Body of pancreas (tissue), 4 donors: ENCODE measurements around the gene INO80C. TPM values are rescaled to one million over a fixed set of nuclear protein-coding genes. Genes with fewer than 3 reads are reported as not detected.

Experiments used
- ATAC-seq: fragments of 150-250 bp; one replicate; pipeline ENCODE4 v1.9.1; 2016
- DNase-seq, 4 donors: peaks; one replicate each; pipeline ENCODE4 v3.0.0-alpha.2; 2019
- H3K27ac ChIP-seq, 4 donors: fragments of 200-600 bp; sonication (generic); 1 replicate in 3 of 4; 2 replicates in 1 of 4; pipeline versions ENCODE4 v1.5.1 to v1.6.1; 2016 to 2019; ENCODE audit warnings: mild to moderate bottlenecking in 1 of 4, mixed read lengths in 1 of 4, moderate library complexity in 1 of 4
- H3K27me3 ChIP-seq, 2 donors: fragments of 200-600 bp; sonication (generic); one replicate each; pipeline ENCODE4 v1.6.0; 2016; ENCODE audit warnings: mild to moderate bottlenecking in 1 of 2
- H3K36me3 ChIP-seq, 2 donors: fragments of 200-600 bp; sonication (generic); replicated peaks in 1 of 2; 2 replicates each; pipeline ENCODE4 v1.5.1; 2016; ENCODE audit warnings: low read depth in 2 of 2; ENCODE audit not compliant: insufficient read depth in 1 of 2
- H3K4me1 ChIP-seq: fragments of 200-600 bp; sonication (generic); one replicate; pipeline ENCODE4 v1.6.0; 2016
- H3K4me3 ChIP-seq, 2 donors: fragments of 200-600 bp; sonication (generic); 1 replicate in 1 of 2; 2 replicates in 1 of 2; pipeline ENCODE4 v1.5.1; 2016 to 2019
- H3K9me3 ChIP-seq, 3 donors: fragments of 200-600 bp; sonication (generic); 1 replicate in 2 of 3; 2 replicates in 1 of 3; pipeline ENCODE4 v1.5.1; 2016
- POLR2A ChIP-seq, 3 donors: fragments of 450-650 bp; IDR thresholded peaks; one replicate each; pipeline ENCODE4 v1.6.1; 2016; ENCODE audit warnings: antibody characterized with exemption in 3 of 3, mild to moderate bottlenecking in 2 of 3
- WGBS, 2 donors: methylation state at CpG; one replicate each; pipeline ENCODE4 v1.1.5; 2017; 5-methylcytosine and 5-hydroxymethylcytosine counted together
- intact Hi-C: fragments of 100-400 bp; cut with DNase I; formaldehyde crosslinking; loops from one replicate; pipeline ENCODE4 v1.15.1; 2023
- total RNA-seq, 2 donors: library from RNA; depleted of rRNA; stranded (reverse); fragments of >200 nt; gene quantifications; one replicate each; pipeline ENCODE4 v1.1.0, GENCODE V29; 2016
- TF ChIP-seq, protein P1 (sequence below), 7 experiments: fragments of 450-650 bp in 4 of 7; fragments of 200-600 bp in 3 of 7; sonication (generic) in 3 of 7; IDR thresholded peaks; one replicate each; pipeline ENCODE4 v1.5.1; 2016 to 2019; ENCODE audit warnings: antibody characterized with exemption in 7 of 7

INO80C gene, protein sequence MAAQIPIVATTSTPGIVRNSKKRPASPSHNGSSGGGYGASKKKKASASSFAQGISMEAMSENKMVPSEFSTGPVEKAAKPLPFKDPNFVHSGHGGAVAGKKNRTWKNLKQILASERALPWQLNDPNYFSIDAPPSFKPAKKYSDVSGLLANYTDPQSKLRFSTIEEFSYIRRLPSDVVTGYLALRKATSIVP
- total RNA-seq, result 10 to 100 TPM in 1 of 2 donors, 1 to 10 TPM in 1; 1.6 to 10.4 TPM

DNA sequence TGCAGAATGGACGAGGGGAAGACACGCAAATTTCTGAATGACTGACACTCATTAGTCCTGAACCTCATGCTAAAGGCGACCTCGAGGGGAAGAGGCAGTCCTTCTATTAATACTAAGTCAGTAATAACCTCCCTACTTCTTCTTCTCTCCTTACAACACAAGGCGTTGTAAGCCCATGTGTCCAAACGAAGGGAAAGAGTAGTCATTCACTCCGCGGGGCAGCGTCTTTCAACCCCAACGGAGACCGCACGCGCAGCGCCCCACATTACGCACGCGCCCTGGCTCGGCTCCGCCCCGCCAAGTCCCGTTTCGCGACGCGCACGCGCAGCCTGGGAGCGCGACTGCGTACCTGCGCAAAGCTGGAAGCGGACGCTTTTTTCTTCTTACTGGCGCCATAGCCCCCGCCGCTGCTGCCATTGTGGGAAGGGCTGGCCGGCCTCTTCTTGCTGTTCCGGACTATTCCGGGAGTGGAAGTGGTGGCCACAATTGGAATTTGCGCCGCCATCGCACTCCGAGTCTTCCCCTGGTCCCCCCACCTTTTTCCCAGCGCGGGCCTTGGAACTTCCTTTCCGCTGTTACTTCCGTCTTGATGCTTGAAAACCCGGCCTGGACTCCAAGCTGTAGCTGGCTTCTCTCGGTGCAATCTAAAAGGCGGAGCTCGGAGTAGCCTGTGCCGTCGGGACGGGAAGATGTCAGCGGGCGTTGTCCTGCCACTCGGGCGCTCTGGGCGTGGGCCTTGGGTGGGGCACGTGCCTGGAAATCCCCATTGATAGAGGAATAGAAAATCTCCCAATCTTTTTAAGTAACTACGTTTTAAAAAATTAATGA lies at the start of gene INO80C:
INO80C (minus strand) TSS at position 591 of the 828 bp plus-strand sequence; CDS start at position 505, 86 bp downstream.
- 0% methylated on average over 34 to 61 of the region's 61 CpGs for WGBS, 2 donors
- DNase-seq (peak; percentile 90 to 94 (median 91)), ATAC-seq (peak; percentile 97)
- peaks cover 21% of the 10 kb centered on the region for H3K4me1 ChIP-seq
- peak within 1 kb of the TSS; percentile 14 to 15 for H3K4me3 ChIP-seq
- no peaks in the 10 kb centered on the region for H3K27me3 ChIP-seq
- peak within 1 kb of the TSS; percentile 83 to 98 (median 92) for H3K27ac ChIP-seq
- intact Hi-C loops, result no loop called here
- no peaks in the 10 kb centered on the region for H3K9me3 ChIP-seq
- no peaks in the 10 kb centered on the region for H3K36me3 ChIP-seq
- TF ChIP-seq, protein P1, sequence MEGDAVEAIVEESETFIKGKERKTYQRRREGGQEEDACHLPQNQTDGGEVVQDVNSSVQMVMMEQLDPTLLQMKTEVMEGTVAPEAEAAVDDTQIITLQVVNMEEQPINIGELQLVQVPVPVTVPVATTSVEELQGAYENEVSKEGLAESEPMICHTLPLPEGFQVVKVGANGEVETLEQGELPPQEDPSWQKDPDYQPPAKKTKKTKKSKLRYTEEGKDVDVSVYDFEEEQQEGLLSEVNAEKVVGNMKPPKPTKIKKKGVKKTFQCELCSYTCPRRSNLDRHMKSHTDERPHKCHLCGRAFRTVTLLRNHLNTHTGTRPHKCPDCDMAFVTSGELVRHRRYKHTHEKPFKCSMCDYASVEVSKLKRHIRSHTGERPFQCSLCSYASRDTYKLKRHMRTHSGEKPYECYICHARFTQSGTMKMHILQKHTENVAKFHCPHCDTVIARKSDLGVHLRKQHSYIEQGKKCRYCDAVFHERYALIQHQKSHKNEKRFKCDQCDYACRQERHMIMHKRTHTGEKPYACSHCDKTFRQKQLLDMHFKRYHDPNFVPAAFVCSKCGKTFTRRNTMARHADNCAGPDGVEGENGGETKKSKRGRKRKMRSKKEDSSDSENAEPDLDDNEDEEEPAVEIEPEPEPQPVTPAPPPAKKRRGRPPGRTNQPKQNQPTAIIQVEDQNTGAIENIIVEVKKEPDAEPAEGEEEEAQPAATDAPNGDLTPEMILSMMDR (IDR thresholded peaks at IDR 0.05), result peak in 2 of 7 experiments; percentile 18
- peak; percentile 90 to 97 (median 97) for TF ChIP-seq POLR2A (IDR thresholded peaks at IDR 0.05)

DNA sequence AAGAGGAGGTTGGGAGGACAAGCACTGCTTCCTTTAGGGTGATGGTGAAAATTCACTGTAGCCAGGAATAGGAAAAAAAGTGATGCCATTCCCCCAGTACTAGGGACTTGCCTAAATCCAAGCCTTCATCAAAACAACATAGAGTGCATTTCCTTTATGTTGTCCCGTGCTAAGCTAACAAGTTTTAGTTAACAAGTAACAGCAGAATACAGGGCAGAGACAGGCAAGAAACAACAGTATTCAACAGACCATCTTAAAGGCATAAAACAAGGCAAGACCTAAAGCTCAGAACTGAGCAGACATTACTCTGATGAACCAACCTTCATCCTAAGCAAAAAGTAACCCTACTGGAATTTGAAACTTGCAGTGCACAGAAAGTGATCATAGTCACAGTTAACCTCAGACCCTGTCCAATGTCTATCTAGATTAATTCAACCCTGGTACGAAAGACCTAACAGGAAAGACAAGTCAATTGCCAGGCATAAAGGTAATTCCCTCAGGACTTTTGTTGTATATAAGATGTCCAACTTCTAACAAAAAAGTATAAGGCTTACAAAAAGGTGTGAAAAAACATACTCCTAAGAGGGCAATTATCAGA lies 49.3 kb upstream of the INO80C start:
- Histone ChIP-seq H3K4me1 (no peaks in the 10 kb centered on the region), H3K27ac (no peak overlapping the region), H3K9me3 (no peaks in the 10 kb centered on the region), H3K4me3 (no peak overlapping the region), H3K27me3 (no peaks in the 10 kb centered on the region), H3K36me3 (no peaks in the 10 kb centered on the region)
- DNase-seq (no peak), ATAC-seq (no peak)
- TF ChIP-seq, protein P1 (IDR thresholded peaks at IDR 0.05), result no peak
- TF ChIP-seq POLR2A (IDR thresholded peaks at IDR 0.05), result no peak
- 69% methylated on average over 2 of the region's 2 CpGs for WGBS, 2 donors
- intact Hi-C loops, result no loop called here

DNA sequence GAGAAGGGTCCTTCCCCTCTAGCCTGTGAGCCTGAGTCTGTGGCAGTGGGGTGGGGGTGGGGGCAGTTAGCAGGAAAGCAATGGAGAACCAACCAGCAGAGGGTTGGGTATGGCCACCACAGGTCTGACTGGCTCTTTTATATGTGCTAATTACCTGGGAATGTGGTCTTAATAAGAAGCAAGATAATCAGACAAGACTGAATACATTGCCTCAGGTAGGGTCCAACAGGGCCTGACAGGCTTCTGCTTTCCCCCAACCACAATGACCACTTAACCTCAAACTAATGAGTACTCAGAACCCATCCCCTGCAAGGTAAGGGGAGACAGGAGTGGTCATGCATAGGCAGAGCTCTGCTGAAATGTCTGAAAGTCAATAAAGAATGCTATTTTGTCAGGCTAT lies 44.6 kb upstream of the INO80C start:
- H3K4me1 ChIP-seq, result no peaks in the 10 kb centered on the region
- no peaks in the 10 kb centered on the region for H3K9me3 ChIP-seq
- no peak overlapping the region for H3K27ac ChIP-seq
- no peak for DNase-seq
- H3K4me3 ChIP-seq, result no peak overlapping the region
- no peak for ATAC-seq
- no peaks in the 10 kb centered on the region for H3K36me3 ChIP-seq
- H3K27me3 ChIP-seq, result no peaks in the 10 kb centered on the region
- no peak for TF ChIP-seq POLR2A (IDR thresholded peaks at IDR 0.05)
- TF ChIP-seq, protein P1 (IDR thresholded peaks at IDR 0.05), result no peak
- intact Hi-C loops, result no loop called here

DNA sequence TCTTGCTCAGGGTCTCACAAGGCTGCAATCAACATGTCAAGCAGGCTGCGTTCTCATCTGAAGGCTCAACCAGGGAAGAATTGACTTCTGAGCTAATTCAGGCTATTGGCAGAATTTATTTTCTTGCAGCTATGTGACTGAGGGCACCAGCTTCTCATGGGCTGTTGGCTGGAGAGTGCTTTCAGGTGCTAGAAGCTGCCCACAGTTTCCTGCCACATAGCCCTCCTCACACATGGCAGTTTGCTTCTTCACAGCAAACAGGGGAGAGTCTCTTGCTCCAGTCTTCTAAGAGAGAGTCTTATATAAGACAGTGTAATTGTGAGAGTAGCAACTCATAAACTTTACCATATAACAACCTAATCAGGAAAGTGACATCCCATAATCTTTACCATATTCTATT lies 37.5 kb upstream of the INO80C start:
- Histone ChIP-seq H3K36me3 (no peaks in the 10 kb centered on the region), H3K27ac (no peak overlapping the region), H3K9me3 (no peaks in the 10 kb centered on the region), H3K4me1 (no peaks in the 10 kb centered on the region), H3K27me3 (no peaks in the 10 kb centered on the region), H3K4me3 (no peak overlapping the region)
- DNase-seq, result no peak
- TF ChIP-seq POLR2A (IDR thresholded peaks at IDR 0.05), result no peak
- TF ChIP-seq, protein P1 (IDR thresholded peaks at IDR 0.05), result no peak
- intact Hi-C loops, result no loop called here
- 83 to 100% methylated on average over 1 of the region's 1 CpG for WGBS, 2 donors
- no peak for ATAC-seq
